Fibroblast of skin of scalp (primary cell): ENCODE measurements around the gene CPT2.

Source experiments
- DNase-seq: peaks from one replicate; pipeline ENCODE4 v3.0.0-alpha.2; 2013

CPT2 gene

DNA sequence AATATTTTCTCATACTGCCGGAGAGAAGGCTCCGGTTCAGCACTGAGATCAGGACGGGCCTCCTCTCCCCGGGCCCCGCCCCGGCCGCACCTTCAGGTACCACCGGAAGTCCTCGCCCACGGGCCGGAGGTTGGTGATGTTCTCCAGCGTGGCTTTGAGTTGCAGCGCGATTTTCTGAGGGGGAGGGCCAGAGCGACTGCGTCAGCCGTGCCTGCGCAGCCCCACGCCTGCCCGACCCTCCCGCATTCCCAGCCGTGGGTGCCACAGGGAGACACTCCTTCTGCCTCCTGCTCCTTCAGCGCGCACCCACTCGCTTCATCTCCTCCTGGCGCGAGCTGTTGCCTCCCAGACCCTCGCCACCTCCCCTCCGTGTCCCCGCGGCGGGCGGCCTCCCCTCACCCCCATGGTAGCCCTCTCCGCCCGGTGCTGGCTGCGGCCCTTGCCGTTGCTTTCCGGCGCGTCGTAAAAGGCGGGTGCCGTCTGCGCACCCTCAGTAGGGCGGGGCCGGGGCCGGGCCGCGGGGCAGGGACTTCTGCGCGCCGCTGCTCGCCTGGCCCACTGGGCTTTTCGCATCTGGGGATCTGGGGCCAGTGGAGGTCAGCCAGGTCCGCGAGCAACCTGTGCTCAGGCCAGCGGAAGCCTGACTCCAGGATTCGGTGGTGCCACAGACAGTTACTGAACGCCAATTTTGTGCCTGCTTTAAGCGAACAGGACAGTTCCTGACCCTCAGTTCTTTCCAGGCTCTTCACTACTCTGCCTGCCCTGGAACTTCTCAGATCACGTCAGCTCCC lies 23.7 kb downstream of the CPT2 start, which contains the start of gene CZIB:
TSS of gene CZIB (minus strand) at position 464 of the 791 bp plus-strand sequence. CDS start at position 405, 59 bp downstream.
- peak; percentile 91 for DNase-seq

DNA sequence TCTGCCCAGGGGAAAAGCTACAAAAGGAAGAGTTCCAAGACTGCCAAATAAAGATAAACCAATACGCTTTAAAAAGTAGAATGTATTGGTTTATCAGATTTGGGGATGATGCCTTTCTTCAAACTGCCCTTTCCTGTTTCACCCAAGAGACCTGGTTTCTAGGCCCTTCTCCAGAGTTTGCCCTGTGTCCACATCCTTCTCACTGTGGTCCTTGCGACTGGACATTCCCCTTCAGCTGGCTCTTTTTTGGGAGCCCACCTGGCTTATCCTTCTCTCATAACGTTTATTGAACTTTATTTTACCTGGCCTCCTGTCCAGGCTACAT lies 24.3 kb downstream of the CPT2 start:
- no peak for DNase-seq

GRCh38 chr1:53237638-53238037 lies 41.0 kb downstream of the CPT2 start:
- no peak for DNase-seq

- peak; percentile 97 for DNase-seq
Observed at GRCh38 chr1:53238197-53239155, 41.9 kb downstream of the CPT2 start, which contains the start of gene MAGOH. MAGOH (minus strand) TSS chr1:53238518; CDS start chr1:53238448, 70 bp downstream.

- no peak for DNase-seq
Observed at GRCh38 chr1:53241828-53242227, 45.2 kb downstream of the CPT2 start.

DNA sequence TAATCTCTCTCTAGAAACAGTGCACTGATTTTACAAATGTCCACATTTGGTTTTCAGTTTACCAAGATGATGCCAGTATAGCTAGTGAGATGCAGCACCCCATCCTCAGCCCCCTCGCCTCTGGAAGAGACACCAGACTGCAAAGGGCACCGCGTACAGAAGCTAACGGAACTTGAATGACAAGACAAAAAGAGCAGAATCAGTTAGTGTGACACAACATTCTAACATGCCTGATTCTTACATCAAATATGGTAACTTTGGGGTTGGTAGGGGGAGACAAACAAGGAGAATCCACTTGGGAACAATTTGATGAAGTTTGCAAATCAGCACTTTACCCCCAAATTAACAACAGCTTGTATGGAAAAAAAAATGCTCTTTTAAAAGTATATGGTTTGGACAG lies 45.8 kb downstream of the CPT2 start:
- DNase-seq = no peak

- DNase-seq = no peak
Observed at GRCh38 chr1:53244141-53244540, 47.5 kb downstream of the CPT2 start.

- peak; percentile 96 for DNase-seq
Observed at GRCh38 chr1:53246261-53247134, 49.9 kb downstream of the CPT2 start.

- peak; percentile 38 for DNase-seq
Observed at GRCh38 chr1:53249706-53250105, 53.1 kb downstream of the CPT2 start.

GRCh38 chr1:53250325-53250724 lies 53.7 kb downstream of the CPT2 start:
- no peak for DNase-seq

GRCh38 chr1:53254011-53254640 lies 57.5 kb downstream of the CPT2 start:
- DNase-seq = no peak

- DNase-seq = no peak
Observed at GRCh38 chr1:53255031-53255430, 58.4 kb downstream of the CPT2 start.

DNA sequence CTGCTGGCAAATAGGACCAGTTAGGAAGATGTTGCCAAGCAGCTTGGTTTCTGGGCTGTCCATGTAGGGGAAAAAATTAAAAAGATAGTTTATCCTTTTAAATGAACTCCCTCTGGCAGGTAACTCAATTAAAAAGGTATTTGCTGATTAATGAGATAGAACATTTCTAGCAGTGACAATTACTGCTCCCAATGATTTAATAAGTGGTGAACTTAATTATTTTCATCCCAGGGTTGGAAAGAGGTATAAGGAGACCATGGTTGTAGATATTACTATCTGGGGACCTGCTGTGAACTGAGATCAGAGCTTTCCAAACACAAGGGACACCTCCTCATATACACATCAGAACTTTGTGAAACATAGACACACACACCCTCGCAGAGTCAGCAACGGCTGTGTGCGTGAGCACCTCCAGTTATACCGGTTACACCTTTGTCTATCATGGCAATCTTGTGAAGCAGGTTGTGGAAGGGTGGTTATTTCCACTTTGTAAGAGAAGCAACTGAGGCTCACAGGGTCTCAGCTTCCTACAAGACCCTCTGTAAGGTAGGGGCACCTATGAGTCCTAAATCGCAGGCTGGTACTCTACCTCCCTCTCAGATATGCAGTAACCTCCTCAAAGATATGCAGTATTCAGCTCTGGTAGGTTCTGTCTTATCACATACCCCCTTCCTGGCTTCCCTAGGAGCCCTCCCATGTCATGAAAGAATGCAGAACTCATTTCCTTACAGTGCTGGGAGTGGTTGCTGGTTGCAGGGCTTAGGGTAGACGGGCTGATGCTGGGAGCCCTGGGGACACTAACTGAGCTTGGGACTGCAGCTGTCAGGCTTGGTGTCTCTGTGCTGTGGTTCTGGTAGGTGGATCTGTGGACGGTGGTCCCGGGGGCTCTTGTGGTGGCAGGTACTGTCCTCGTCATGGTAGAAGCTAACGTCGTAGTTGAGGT lies 60.2 kb downstream of the CPT2 start:
- no peak for DNase-seq

DNA sequence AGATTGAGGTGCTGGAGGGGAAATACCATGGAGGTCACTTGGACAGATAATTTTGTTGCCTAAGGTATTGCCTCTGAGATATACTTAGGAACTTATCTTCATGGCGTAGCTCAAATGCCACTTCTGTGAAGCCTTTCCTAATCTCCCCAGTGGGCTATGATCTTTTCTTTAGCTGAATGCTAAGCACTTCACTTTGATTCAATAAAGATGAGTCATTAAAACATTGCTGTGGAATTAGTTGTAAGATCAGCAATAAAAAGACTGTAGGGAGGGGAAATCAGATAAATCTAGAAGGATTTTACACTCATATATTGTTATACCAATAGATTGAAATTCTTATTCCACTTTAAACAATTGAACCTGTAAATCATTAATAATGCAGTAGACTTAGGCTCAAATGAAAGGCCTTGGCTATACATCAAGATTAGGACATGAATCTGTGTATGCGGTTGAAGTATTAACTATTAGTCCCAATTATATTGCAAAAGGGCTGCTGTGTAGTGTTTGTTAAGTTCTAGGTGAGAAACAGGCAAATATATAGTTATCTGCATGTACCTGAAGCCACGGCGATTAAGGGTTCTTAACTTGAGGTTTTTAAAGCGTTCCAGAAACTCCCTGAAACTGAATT lies 60.9 kb downstream of the CPT2 start:
- DNase-seq = no peak

DNA sequence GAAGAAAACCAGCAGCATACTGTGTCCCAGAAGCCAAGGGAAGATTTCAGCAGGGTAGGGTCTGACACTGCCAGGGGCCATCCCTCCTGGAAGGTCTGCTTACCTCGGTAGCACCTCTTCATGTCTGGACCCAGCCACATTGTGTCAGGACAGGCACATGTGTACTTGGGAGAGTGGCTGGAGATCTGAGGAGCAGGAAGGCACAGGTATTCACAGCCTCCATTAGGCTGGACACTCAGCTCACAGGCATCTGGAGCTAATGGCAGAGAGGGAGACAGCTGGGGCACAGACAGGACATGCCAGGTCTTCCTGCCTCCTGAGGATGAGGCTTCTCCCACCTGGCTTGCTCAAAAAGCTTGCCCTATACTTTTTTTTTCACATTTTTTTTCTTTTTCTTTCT lies 61.6 kb downstream of the CPT2 start:
- DNase-seq = no peak

GRCh38 chr1:53259932-53260331 lies 63.3 kb downstream of the CPT2 start:
- DNase-seq = no peak

- DNase-seq = no peak
Observed at GRCh38 chr1:53260631-53261247, 64.1 kb downstream of the CPT2 start.

GRCh38 chr1:53262000-53262399 lies 65.4 kb downstream of the CPT2 start:
- no peak for DNase-seq
